ENCODE results near the gene TADA2B.

TADA2B gene

DNA sequence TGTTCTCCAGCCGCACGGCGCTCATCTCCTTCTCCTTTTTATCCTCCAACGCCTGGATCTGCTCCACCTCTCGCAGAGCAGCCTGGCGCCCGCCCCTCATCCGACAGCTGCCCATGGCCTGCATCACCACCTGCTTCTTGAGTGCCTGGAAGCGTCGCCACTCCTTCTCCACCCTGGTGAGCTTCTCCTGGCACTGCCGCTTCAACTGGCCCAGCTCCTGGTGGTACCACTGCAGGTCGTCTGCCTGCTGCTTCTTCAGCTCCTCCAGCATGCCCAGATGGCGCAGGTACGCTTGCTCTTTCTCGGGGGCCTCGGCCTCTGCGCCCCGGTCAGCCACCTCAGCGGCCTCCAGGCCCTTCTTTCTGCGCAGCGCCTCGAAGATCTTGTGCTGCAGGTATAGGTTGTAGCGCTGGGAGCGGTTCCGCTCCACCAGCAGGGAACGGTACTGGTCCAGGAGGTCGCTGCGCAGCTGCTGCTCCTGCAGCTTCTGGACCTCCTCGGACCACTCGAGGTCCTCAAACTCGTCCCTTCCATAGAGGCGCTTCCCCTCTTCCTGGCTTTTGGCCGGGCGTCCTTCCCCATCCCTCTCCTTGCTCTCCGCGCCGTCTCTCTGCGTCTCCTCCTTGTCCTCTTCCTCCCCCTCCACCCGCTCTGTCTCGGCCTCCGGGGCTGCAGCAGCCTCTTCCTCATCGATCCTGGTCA lies 1.2 kb upstream of the TADA2B start:
- no peak for DNase-seq

DNA sequence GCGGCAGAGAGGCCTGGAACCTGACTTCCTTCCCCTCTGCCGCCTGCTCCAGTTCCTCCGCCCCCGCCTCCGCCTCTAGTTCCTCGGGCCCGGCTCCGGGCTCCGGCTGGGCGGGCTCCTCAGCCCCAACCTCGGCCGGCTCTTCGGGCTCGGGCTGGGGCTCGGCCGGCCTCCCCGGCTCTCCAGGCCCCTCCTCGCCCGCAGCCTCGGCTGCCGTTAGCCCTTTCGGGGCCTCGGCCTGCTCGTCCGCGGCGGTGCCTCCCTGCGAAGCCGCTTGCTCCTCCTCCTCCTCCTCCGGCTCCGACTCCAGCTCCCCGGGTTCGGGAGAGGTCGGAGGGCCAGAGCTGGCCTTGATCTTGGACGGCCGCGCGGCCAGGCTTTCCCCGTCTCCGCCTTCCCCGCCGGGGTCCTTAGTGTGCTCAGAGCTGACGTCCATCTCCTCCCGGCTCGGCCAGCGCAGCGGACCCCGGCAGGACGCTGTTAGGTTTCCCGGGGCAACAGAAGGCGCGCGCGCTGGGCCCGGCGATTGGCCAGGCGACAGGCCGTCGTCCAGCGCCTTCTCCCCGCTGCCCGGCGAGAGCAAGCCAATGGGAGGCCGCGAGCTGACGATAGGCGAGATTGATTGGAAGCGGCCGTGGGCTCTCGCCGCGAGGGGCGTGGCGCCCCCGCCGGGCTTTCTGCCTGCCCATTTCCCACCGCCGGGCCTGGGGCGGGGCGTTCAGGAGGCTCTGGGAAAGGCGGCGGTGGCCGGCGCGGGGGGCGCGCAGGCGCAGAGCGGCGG lies 479 bp upstream of the TADA2B start:
- peak; percentile 86 for DNase-seq

GRCh38 chr4:7044137-7044930 lies 1.2 kb downstream of the TADA2B start:
- no peak for DNase-seq

DNA sequence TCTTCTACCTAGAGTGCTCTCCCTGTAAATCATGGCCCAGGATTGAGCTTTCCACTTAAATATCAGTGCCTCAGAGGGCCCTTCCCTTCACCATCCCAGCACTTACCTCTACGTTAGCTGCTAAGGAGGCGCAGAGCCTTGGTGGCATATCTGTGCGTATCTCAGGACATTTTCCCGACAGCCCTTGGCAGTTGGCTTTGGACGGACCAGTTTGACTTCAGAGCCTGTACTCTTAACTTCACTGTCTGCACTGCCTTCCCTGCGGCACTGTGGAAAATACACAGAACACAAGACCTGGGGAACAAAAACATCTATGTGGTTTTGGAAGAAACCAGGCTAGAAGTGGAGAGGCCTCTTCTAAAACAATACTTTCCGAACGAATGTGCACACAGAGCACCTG lies 2.4 kb downstream of the TADA2B start:
- DNase-seq = no peak

DNA sequence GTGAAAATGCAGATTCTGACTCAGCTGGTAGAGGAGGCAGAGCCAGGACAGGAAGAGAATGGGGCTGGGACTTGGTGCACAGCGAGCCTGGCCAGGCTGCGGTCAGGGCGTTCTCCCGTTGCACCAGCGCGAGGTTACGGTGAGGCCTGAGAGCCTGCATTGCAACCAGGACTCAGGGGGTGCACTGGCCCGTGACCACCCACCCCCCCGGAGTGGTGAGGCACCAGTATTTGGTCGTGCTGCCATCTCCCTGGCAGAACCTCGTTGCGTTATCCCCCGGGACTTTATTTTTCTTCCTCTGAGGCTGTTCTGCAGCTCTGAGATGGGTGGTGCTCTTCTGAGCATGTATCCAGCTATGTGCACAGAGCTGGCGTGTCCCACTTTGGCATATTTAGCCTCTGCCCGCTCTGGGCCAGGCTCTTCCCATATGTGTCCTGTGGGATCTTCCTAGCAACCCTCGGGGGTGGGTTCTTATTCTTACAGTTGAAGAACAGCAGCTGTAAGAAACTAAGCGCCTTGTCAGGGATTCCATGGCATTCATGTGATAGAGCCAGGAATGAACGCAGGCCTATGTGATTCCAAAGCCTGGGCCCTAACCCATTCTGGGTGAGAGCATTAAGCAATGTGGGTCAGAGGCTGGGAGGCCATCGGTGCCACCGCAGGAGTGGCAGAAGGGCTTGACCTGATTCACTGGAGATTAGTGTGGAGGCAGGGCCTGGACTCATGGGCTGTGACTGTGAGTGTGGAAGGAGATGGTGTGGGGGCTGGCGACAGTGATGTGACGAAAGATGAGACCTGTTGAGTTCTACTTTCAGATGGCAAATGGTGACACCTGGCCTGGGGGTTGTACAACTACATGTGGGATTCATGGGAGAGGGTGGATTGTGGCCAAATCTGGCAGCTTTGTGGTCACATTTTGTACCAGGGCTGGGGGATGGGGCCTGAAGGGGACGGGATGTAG lies 3.1 kb downstream of the TADA2B start:
- DNase-seq = no peak

DNA sequence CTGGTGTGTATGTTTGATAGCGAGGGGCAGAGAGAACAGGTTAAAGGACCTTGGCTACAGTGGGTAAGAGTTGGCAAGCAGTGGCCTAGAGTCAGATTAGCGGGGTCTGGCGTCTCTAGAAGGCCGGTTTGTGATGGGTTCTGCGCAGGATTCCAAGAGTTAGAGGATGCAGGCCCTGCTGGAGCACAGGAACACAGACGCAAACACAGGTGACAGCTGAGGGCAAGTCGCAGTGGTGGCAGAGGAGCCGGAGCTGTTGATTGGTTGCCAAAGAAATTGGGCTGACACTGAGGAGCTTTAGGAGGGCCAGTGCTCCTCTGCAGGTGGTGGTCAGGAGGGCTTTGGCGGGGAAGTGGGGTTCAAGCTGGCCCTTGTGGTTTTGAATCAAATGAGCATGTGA lies 3.8 kb downstream of the TADA2B start:
- DNase-seq = no peak

DNA sequence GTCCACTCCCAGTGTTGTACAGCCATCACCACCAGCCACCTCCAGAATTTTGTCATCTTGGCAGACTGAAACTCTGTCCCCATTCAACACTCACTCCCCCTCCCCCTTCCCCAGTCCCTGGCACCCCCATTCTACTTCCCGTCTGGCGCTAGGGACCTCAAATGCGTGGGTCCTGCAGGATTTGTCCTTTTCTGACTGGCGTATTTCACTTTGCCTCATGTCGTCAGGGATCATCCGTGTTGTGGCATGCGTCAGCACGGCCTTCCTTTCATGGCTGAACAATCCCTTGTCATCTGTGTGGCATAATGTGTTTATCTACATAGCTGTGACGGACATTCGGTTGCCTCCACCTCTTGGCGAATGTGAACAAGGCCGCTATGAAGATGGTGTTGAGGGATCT lies 5.5 kb downstream of the TADA2B start:
- DNase-seq = no peak

- no peak for DNase-seq
Measured at GRCh38 chr4:7049295-7049694, 6.1 kb downstream of the TADA2B start.

- no peak for DNase-seq
Measured at GRCh38 chr4:7049739-7050138, 6.6 kb downstream of the TADA2B start.

- no peak for DNase-seq
Measured at GRCh38 chr4:7050481-7051143, 7.4 kb downstream of the TADA2B start.

- DNase-seq = no peak
Measured at GRCh38 chr4:7051144-7051495, 7.9 kb downstream of the TADA2B start.

- DNase-seq = no peak
Measured at GRCh38 chr4:7051905-7052304, 8.7 kb downstream of the TADA2B start.

DNA sequence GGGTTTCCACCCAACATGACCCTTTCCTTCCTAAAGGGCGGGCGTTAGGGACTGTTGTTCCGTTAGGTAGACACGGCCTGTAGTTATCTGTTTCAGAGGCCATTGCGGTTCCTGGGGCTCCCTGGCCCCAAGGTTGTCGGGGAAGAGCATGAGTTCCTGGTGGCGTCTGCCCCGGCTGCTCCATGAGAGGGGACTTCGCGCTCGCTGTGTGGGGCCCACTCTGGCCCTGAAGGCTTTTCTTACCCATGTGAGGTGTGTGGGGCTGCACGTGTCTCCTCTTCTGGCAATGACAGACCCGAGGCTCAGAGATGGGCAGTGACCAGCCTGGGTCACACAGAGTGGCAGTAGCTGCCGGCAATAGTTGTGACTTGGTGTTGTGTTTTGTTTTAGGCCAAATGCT lies 9.1 kb downstream of the TADA2B start:
- no peak for DNase-seq

GRCh38 chr4:7052923-7053715 lies 9.9 kb downstream of the TADA2B start:
- no peak for DNase-seq

DNA sequence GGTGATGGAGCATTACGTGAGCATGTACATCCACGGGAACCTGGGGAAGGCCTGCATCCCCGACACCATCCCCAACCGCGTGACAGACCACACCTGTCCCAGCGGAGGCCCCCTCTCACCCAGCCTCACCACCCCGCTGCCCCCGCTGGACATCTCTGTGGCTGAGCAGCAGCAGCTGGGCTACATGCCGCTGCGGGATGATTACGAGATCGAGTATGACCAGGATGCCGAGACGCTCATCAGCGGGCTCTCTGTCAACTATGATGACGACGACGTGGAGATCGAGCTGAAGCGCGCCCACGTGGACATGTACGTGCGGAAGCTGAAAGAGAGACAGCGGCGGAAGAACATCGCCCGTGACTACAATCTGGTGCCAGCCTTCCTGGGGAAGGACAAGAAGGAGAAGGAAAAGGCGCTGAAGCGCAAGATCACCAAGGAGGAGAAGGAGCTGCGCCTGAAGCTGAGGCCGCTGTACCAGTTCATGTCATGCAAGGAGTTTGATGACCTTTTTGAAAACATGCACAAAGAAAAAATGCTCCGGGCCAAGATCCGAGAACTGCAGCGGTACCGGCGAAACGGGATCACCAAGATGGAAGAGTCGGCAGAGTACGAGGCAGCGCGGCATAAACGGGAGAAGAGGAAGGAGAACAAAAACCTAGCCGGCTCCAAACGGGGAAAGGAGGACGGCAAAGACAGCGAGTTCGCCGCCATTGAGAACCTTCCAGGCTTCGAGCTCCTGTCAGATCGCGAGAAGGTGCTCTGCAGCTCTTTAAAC lies 11.1 kb downstream of the TADA2B start:
- no peak for DNase-seq

GRCh38 chr4:7055111-7055989 lies 12.2 kb downstream of the TADA2B start:
- no peak for DNase-seq

DNA sequence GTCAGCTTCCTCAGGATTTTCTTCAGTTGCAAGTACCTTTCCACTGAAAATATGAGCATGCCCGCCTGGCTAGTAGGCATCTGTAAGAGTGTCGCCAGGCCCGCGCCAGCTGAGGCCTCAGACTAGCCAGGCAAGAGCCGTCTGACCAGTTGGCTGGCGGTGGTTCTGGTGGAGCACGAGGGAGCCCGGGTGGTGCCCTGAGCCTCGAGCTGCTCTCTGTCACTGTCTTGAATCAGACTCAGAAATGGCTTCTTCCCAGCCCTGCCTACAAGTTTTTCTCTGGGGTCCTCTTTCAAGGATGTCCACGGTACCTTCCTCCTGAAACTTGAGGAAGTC lies 12.8 kb downstream of the TADA2B start:
- no peak for DNase-seq

GRCh38 chr4:7058792-7059191 lies 15.6 kb downstream of the TADA2B start:
- no peak for DNase-seq

DNA sequence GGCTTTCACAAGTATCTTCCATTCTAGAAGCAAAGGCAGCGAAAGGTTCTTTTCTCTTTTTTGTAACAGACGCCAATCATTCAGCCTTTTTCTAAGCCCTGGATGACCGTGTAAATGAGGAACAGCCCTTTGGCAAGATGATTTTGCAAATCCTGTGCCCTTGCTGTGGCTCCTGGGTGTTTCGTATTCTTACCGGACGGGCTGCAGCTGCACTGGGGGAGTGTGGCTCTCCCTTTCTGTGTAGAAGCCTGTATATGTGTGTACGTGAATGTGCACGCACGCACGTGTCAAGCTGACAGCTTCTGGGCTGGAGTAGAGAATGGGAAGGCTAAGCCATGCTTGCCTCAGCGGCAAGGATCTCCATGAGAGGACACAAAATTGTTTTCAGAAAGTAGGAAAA lies 16.5 kb downstream of the TADA2B start:
- no peak for DNase-seq

Measured in NCI-H748 treated with DMSO at 0.1 percent for 48 hours (cell line).